ENCODE measurements around the gene SLC20A1.
"Not testable (repeated sequence)": the region's sequence is repeated elsewhere in the genome, so short reads cannot be mapped to it uniquely, and the experiment has no call there.

Gene SLC20A1

DNA sequence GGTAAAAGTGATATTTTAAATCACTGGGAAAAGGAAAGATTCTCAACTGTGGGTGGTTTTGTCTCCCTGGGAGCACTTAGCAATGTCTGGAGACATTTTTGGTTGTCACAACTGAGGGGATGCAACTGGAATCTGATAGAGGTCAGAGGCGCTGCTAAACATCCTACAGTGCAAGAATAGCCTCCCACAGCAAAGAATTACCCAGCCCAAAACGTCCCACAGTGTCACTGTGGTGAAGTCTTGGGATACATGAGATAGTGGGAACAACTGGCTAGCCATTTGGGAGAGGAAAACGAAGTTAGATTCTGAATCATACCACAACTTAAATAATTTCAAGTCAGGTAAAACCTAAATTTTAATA lies 38.7 kb downstream of the SLC20A1 start:
- DNase-seq = no peak

DNA sequence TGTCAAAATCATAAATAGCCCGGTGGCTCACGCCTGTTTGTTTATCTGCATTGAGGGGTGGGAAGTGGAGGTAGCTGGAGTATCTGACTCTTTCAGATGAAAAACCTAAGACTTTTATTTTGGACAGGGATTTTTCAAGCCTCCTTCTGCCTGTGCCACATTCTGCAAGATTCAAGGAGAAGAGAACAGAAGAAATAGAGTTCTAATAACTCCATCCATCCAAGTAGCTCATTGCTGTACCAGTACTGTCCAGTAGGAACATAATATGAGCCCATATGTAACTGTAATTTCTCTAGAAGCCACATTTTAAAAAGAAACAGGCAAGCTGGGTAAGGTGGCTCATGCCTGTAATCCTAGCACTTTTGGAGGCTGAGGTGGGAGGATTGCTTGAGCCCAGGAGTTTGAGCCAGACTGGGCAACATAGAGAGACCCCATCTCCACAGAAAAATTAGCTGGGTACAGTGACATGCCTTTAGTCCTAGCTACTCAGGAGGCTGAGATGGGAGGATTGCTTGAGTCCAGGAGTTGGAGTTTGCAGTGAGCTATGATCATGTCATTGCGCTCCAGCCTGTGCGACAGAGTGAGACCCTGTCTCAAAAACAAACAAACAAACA lies 39.6 kb downstream of the SLC20A1 start:
- no peak for DNase-seq

DNA sequence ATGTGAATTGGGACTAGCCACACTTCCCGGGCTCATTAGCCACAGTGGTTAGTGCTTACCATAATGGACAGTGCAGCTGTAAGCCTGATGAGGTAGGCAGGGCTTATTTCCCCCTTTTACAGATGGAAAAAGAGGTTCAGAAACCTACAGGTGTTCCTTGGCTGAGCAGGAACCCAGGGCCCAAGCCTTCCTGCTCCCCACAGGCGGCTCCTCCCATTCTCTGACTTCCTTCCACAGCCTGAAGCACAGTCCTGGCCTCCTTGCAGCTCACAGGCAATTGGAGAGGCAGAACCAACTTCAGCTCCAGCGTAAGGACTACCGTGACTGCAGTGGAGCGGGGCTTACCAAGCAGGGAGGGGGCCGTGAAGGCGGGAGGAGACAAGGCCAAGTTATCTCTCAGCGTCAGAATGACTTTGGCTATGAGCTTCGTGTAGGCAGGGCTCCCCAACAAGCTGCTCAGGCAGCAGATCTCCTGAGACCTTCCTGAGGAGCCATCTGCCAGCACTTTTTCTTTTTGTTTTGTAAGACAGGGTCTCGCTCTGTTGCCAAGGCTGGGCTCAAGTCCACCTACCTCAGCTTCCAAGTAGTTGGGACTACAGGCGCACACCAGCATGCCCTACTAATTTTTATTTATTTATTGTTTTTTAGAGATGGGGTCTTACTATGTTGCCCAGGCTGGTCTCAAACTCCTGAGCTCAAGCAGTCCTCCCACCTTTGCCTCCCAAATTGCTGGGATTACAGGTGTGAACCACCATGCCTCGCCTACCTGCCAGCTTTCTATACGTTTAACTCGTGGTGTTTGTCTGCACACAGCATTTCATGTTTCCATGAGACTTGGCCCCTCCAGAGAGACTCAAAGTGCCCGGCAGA lies 40.8 kb downstream of the SLC20A1 start:
- DNase-seq = no peak

DNA sequence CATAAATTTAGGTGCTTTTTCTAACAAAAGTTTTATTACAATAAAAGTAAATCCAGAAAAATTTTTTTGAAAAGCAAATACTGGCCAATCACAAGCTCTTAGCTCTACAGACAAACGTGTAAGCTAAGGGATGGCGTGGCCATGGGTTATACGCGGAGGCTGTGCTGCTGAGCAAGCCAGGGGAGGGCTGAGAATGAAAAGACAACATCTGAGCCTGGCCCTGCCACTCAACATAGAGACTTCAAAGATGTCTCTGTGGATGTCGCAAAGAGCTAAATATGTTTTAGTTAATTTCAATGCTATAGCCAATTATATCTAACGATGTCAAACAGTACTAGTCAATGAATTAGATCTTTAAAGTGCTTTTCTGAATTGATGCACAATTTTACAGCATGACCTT lies 41.8 kb downstream of the SLC20A1 start:
- DNase-seq = no peak

DNA sequence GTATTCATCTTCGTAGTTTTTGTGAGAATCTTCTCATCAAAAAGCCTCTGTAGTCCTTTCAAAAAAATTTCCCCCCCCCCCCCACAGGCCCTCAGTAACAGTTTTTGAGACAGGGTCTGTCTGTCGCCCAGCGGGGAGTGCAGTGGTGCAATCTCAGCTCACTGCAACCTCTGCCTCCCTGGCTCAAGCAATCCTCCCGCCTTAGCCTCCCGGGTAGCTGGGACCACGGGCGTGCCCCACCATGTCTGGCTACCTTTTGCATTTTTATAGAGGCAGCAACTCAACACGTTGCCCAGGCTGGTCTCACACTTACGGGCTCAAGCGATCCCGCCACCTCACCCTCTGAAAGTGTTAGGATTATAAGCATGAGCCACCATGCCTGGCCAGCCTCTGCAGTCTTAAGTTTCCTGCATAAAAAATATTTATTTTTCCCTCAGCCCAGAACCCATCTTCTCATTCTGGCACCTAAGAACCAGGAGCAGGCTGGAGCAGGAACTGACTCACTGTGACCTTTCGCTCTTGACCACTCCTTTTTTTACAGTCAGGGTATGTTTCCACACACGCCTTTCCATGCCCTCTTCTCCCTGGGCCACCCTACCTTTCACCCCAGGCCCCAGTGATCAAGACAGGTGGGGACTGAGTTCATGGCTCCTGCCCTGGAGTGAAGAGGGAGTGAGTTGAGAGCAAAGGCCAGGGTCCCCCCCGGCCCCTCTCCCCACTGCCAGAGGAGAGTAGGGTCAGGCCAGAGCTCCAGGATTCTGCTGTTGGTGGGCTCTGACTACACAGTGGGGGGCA lies 42.5 kb downstream of the SLC20A1 start:
- DNase-seq = no peak

DNA sequence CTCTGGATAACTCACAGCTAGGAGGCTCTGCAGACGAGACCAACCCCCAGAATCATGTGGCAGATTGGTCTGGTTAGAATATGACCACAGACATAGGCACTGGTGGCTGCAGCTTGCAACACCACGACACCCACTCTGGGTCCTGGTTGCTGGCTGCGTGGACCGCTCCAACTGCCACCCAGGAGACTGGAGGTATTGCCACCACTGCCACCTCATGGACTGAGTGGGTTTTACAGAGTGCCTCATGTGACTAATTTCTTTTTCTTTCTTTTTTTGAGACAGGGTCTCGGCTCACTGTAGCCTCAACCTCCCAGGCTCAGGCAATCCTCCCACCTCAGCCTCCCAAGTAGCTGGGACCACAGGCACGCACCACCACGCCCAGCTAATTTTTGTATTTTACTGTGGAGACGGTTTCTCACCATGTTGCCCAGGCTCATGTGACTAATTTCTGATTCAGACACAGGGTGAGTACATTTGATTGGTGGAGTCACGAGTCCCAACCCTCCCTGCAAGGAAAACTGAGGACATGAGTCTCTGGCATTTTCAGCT lies 45.2 kb downstream of the SLC20A1 start:
- no peak for DNase-seq

DNA sequence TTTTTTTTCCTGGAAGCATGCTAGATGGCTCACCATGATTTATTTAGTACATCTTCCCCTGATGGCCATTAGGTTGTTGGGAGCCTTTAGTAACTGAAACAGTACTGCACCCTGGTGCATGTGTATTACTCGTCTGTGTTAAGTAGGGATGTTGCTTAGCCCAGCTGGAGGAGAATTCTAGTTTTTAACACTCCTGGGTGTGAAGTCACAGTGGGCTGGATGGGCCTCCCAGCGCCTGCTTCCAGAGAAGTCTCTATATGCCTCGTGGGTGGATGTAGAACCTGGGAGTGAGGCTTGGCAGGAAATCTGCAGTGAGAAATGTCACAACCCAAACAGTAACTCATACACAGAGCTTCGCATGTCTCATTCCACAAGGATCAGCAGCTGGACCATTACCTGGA lies 46.1 kb downstream of the SLC20A1 start:
- no peak for DNase-seq

DNA sequence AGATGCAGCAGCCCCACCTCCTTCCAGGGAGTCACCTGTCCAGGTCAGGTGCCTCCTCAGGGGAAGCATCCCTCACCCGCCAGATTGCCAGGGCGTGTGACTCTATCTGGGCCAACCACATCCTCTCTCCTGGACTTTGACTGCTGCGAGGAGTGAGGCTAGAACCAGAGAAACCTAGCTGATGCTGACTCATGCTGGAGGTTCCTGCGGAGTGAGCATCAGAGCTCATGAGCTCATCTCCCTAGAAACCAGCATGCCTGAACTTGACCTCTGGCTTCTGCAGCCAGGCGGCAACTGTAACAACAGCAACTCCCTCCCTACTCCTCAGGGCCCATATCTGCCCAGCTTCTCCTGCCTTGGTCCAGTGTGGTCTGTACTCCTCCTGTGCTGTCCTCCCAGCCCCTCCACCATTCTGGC lies 46.8 kb downstream of the SLC20A1 start:
- no peak for DNase-seq

DNA sequence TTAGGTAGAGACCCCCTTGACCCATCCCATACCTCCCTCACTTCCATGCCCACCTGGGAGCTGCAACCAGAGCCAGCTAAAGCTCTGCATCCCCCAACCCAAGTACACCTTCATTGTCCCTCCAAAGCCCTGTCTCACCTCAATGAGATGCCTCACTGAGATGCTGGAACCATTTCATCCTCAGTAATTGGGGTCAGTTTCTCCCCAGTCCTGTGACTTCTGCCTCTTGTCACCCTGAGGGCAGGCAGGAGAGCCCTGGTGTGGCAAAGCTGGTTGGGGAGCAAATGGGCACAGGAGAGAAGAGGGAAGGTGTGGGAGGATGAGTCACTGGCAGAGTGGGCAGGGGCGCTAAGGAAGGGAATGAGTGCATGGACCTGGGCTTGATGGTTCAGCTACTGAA lies 47.2 kb downstream of the SLC20A1 start:
- no peak for DNase-seq

DNA sequence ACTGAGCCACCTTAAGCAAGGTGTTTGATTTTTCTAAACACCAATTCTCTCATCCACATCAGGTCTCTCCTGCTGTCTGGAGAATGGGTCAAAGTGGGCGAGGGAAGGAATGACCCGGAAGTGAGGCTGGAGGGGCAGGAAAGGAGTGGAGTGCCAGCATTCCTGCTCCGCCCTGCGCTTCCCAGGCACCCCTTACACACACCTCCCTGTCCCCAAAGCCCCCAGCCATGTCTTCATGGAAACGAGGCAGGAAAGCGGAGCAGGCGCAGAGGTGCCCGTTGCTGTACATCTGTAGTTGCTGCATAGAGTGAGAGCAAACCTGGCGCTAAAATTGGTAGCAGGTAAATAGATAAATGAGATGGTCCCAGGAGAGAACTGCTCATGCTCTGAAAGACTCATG lies 47.9 kb downstream of the SLC20A1 start:
- no peak for DNase-seq

DNA sequence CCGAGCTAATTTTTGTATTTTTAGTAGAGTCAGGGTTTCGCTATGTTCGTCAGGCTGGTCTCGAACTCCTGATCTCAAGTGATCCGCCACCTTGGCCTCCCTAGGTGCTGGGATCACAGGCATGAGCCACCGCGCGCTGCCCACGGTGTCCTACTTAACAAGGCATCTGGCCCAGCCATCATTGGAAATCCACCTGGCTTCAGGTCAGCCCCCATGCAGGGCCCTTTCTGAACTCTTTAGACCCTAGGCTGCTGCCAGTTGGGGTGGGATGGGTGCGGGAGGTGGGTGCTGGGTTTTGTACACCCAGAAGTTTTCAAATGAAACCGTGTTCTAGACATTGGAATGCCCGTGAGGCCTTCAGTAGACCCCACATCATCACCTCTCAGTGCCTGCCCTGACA lies 48.4 kb downstream of the SLC20A1 start:
- DNase-seq = no peak

DNA sequence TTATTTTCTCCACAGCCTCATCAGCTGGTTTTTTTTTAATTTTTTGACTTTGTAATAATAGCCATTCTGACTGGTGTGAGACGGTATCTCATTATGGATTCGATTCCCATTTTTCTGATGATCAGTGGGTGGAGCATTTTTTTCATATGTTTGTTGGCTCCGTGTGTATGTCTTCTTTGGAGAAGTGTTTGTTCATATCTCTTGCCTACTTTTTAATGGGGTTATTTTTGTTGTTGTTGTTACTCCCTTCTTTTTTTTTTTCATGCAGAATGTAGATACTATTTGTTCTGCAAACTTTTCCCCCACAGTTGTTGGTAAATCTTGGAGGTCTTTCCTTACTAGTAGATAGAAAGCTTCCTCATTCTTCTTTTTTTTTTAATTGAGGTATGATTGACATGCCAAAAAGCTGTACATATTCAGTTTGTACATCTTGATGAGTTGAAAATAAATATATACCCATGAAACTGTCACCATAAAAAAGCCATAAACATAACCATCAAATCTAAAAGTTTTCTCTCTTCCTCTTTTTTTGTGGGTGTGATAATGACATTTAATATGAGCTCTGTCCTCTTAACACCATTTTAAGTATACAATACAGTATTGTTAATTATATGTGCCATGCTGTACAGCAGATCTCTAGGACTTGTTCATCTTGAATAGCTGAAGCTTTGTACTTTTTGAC lies 53.2 kb downstream of the SLC20A1 start:
- DNase-seq = no peak

DNA sequence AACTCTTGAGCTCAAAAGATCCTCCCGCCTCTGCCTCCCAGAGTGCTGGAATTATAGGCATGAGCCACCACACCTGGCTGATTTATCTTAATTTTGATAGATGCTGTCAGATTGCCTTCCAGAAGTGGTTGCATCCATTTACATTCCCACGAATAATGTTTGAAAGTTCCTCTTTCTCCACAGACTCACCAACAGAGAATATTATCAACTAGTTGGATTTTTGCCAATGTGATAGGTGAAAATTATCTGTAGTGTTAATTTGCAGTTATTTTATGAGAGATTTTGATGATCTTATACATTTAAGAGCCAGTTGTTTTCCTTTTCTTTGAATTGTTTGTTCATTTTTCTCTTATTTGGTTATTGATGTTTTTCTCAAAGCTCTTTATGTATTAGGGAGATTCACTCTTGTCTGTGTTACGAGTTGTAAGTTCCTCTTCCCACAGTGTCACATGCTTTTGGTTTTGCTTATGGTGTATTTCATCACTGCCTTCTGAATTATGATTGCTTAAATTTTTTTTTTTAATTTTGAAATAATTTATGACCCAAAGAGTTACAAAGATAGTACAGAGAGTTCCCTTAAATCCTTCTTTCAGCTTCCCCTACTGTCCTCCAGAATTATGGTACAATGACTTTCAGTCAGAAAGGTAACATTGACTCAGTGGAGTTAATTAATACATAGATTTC lies 54.4 kb downstream of the SLC20A1 start:
- DNase-seq = no peak

DNA sequence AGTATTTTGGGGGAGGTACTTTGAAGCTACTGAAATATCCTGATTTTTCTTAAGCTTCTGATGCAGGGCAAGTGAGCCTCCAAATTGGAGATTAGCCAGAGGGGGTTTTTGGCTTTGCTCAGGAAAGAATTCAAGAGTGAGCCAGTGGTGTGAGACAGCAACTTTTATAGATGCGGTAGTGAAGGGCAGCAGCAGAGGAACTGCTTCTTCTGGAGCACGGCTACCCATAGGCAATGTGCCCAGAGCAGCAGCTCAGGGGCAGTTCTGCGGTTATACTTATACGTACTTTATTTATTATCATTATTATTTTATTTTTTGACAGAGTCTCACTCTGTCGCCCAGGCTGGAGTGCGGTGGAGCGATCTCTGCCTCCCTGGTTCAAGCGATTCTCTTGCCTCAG lies 55.3 kb downstream of the SLC20A1 start:
- no peak for DNase-seq

DNA sequence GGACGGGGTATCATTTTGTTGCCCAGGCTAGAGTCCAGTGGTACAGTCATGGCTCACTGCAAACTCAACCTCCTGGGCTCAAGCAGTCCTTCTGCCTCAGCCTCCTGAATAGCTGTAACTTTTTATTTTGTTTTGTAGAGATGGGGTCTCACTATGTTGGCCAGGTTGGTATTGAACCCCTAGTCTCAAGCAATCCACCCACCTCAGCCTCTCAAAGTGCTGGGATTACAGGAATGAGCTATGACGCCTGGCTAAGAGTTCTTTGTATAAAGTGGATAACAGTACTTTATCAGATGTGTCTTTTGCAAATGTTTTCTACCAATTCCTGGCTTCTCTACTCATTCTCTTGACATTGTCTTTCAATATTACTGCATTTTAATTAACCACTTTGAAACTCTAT lies 57.9 kb downstream of the SLC20A1 start:
- no peak for DNase-seq

DNA sequence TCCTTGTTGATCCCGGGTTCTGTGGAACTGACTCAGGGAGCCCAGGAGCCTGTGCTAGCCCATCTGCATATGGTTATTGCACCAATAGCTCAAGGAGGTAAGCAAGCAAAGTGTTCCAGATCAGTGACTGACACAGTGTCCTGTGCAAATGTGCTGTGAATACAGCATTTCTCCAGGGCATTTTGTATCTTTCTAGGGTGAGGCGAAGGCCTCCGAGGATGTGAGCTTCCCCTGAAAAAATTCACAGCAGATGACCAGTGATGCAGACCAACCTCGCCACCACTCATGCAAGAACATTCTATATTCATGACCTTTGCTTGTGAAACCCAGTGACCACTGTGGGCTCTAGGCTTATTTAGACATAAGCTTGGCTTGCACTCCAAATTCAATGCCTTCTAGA lies 59.8 kb downstream of the SLC20A1 start:
- no peak for DNase-seq

DNA sequence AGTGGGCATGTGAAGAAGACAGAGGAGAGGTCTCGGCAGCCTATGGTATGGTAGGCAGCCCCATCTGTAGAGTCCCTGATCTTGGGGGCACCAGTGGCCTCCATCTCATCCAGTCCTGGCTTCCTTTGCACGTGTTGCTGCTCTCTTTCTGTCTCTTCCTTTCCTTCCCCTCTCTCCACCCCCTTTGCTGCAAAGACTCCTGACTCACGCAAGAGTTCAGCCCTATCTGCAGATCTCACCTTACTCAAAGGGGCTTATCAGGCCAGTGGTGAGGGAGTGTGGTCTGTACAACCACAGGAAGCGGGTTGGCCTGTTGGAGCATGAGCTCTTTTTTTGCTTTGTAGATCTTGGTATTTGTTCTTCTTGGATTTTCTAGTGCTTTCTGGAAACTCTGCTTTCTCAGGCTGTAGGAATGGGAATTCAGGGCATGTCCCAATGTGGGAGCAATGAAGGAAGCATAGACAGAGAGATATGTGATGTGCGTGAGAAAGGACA lies 60.5 kb downstream of the SLC20A1 start:
- no peak for DNase-seq

DNA sequence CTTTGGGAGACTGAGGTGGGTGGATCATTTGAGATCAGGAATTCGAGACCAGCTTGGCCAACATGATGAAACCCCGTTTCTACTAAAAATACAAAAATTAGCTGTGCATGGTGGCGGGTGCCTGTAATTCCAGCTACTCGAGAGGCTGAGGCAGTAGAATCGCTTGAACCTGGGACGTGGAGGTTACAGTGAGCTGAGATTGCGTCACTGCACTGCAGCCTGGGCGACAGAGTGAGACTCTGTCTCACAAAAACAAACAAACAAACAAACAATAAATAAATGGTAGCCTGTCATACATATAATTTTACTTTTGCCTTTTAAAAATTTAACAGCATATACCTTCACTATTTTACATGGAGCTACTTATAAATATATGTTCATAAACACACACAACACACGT lies 61.2 kb downstream of the SLC20A1 start:
- DNase-seq = not testable (repeated sequence)

DNA sequence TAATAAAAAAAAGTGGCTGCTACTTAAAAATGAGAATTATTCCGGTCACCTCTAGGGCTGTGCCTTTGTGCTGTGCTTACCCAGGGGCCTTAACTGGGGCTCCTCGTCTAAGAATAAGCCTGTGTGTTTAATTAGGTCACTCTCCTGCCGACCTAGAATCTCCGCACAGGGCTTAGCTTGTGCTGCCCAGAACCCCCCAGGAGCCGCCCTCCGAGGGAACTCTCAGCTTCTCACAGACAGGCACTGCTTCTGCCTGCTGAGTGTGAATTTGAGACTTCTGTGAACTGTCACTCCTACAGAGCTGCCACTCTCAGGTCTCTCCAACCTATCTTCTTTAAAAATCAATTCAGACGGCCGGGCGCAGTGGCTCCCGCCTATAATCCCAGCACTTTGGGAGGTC lies 63.2 kb downstream of the SLC20A1 start:
- no peak for DNase-seq

DNA sequence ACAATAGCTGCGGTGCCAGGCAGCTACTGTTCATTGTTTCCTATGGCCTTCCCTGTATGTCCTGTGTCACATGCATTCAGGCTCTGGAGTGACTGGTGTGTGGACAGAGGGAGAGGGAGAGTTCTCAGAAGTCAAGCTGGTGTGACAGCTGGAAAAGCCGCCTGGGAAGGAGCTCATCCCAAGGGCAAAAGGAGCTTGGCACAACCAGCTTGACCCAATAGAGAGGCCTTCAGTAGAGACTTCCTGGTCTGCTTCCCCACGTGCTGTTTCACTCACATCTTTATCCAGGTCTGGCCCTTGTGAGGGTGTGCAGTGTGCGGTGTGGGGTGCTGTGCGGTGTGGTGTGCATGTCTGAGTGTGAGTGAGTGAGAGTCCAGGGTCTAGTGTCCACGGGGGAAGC lies 64.0 kb downstream of the SLC20A1 start:
- no peak for DNase-seq

DNA sequence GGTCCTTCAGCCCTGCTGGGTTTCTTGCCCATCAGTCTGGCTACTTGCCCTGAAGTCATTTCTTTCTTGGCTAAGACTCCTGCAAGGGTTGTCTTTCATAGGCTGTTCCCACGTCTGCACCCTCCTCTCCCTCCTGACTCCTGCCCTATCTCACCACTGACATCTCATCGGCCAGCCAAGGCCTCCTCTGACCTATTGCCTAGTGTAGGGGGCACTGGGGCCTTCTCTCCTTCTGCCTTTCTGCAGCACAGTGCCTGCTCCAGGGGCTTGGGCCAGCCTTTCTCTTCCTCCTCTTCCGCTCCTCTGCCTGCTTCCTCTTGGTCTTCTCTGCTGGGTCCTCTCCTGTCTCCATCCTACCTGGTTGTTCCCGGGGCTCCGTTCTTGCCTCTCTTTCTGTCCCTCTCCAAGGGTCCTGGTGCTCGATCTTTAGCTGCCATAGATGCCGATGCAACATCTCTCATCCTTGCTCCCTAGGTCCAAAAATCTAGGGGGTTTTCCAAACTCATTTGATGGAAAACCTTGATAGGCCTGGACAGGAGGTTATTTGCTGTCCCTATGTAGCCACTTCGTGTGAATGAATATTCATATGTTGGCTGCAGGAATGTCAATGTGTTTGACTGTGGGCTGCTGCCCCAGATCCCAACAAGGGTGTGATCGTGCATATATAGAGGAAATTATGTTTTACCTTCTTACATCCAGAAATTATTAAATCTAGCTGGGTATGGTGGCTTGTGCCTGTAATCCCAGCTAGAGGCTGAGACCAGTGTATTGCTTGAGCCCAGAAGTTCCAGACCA lies 65.4 kb downstream of the SLC20A1 start:
- DNase-seq = no peak
